ENCODE results near the gene RASGRF2. TPM values are rescaled to one million over a fixed set of nuclear protein-coding genes. Genes with fewer than 3 reads are reported as not detected.
A peak's percentile ranks its signal among the peaks of the same experiment; 100 is the strongest.

RASGRF2 gene
- total and polyA plus RNA-seq, 8 donors: 0.63 to 9.0 (median 4.0) TPM

DNA sequence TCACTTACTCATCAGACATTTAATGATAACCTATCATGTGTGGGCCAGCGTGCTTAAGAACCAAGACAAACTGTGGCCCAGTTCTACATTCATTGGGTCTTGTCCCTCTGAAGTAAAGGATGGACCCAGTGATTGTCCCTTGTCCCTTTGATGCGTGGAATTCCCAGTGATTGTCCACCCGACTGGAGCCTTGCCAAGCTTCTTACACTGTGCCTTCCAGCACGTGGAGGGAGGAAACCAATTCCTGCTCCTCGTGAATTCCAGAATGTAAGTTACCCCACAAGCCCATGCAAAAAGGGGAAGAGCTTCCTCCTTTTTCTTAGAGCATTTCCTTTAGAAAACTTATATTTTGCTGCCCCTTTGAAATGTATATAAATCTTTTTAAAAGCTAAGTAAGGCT is 280.8 kb downstream of the RASGRF2 start:
- no peak for DNase-seq
- no peaks in the 10 kb centered on the region for H3K9me3 ChIP-seq
- intact Hi-C loops (cut with DNase I; ENCODE audit: low total_unique reads): no loop called here
- no peaks in the 10 kb centered on the region for H3K36me3 ChIP-seq
- H3K4me3 ChIP-seq: no peak overlapping the region
- WGBS, 5 donors: 55 to 75% (median 65%) methylated on average over 5 of the region's 5 CpGs
- H3K27me3 ChIP-seq: no peaks in the 10 kb centered on the region
- no peak overlapping the region for H3K27ac ChIP-seq
- TF ChIP-seq EP300 (IDR thresholded peaks at IDR 0.05) (no peak), CTCF (IDR thresholded peaks at IDR 0.05) (no peak), POLR2A (IDR thresholded peaks at IDR 0.05) (no peak), POLR2AphosphoS5 (IDR thresholded peaks at IDR 0.05) (no peak)
- peaks cover 4 to 26% (median 13%) of the 10 kb centered on the region in 4 donors for H3K4me1 ChIP-seq

- H3K27ac ChIP-seq: no peak overlapping the region
- no peaks in the 10 kb centered on the region for H3K36me3 ChIP-seq
- no peak overlapping the region for H3K4me3 ChIP-seq
- no peaks in the 10 kb centered on the region for H3K9me3 ChIP-seq
- TF ChIP-seq CTCF (IDR thresholded peaks at IDR 0.05) (no peak), EP300 (IDR thresholded peaks at IDR 0.05) (no peak), POLR2A (IDR thresholded peaks at IDR 0.05) (no peak), POLR2AphosphoS5 (IDR thresholded peaks at IDR 0.05) (no peak)
- intact Hi-C loops (cut with DNase I; ENCODE audit: low total_unique reads): no loop called here
- peaks cover 8 to 31% (median 21%) of the 10 kb centered on the region in 4 donors for H3K4me1 ChIP-seq
- H3K27me3 ChIP-seq: no peaks in the 10 kb centered on the region
- DNase-seq: no peak
- 80 to 89% (median 87%) methylated on average over 8 of the region's 8 CpGs for WGBS, 5 donors
These were observed 281.9 kb downstream of the RASGRF2 start for GRCh38 chr5:81241961-81242648.

- Histone ChIP-seq H3K4me3 (no peak overlapping the region), H3K36me3 (no peaks in the 10 kb centered on the region), H3K9me3 (no peaks in the 10 kb centered on the region), H3K27me3 (no peaks in the 10 kb centered on the region), H3K27ac (no peak overlapping the region), H3K4me1 (peaks cover 13 to 40% (median 27%) of the 10 kb centered on the region in 4 donors)
- 46 to 67% (median 58%) methylated on average over 4 of the region's 4 CpGs for WGBS, 5 donors
- intact Hi-C loops (cut with DNase I; ENCODE audit: low total_unique reads): no loop called here
- no peak for DNase-seq
- no peak for TF ChIP-seq CTCF (IDR thresholded peaks at IDR 0.05)
- no peak for TF ChIP-seq EP300 (IDR thresholded peaks at IDR 0.05)
- no peak for TF ChIP-seq POLR2A (IDR thresholded peaks at IDR 0.05)
- no peak for TF ChIP-seq POLR2AphosphoS5 (IDR thresholded peaks at IDR 0.05)
These were observed 282.8 kb downstream of the RASGRF2 start for GRCh38 chr5:81242906-81243436.

GRCh38 chr5:81244451-81244850 is 284.3 kb downstream of the RASGRF2 start:
- Histone ChIP-seq H3K36me3 (no peaks in the 10 kb centered on the region), H3K9me3 (no peaks in the 10 kb centered on the region), H3K27ac (peak overlapping the region; percentile 42 to 80 (median 71)), H3K4me3 (no peak overlapping the region), H3K27me3 (no peaks in the 10 kb centered on the region), H3K4me1 (peaks cover 13 to 53% (median 32%) of the 10 kb centered on the region in 4 donors)
- no peak for DNase-seq
- intact Hi-C loops (cut with DNase I; ENCODE audit: low total_unique reads): no loop called here
- TF ChIP-seq POLR2A (IDR thresholded peaks at IDR 0.05) (no peak), CTCF (IDR thresholded peaks at IDR 0.05) (no peak), EP300 (IDR thresholded peaks at IDR 0.05) (no peak), POLR2AphosphoS5 (IDR thresholded peaks at IDR 0.05) (no peak)
- WGBS, 5 donors: 75 to 88% (median 84%) methylated on average over 4 of the region's 4 CpGs
